ENCODE results near the gene ROBO2.

The ROBO2 gene

DNA sequence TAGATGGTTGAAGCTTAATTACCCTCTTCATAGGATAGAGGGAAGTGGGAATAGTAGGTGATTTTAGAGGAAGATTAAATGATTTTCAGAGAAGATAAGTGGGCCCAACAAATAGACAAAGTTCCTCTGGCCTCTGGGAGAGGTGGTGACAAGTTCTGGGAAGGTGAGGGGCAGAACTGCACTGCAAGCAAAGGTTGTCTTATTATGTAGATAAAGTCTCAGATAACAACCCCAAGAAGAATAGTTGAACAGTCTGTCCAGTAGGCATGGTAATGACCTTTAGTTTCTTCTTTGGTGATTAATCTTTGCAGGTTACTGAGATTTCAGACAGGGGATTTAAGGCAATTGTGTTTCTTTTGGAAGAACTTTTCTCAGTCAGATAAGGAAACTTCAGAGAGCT is 439.1 kb downstream of the ROBO2 start:
- DNase-seq (ENCODE audit: low read depth, low spot score) = no peak

- no peak for DNase-seq (ENCODE audit: low read depth, low spot score)
These were observed 449.3 kb downstream of the ROBO2 start for GRCh38 chr3:77489216-77489615.

GRCh38 chr3:77491961-77492360 is 452.1 kb downstream of the ROBO2 start:
- no peak for DNase-seq (ENCODE audit: low read depth, low spot score)

DNA sequence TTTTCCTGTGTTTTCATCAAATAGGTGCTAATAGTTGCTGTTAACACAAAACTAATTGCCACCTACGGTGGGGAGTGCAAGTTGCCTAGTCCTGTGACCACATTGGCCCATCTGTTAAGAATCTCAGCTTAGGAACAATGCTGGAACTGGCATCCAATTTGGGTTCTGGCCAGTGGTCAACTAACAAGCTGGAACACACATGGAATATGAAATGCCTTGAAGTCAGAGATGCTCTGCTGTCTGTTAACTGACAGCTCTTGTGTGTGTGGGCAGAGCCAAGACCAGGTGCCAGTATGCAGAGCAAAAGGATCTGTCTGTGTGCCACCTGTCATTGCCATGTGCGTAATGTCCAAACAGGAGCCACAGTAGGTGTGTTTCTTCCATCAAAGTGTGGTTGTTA is 460.8 kb downstream of the ROBO2 start:
- DNase-seq (ENCODE audit: low read depth, low spot score) = no peak

DNA sequence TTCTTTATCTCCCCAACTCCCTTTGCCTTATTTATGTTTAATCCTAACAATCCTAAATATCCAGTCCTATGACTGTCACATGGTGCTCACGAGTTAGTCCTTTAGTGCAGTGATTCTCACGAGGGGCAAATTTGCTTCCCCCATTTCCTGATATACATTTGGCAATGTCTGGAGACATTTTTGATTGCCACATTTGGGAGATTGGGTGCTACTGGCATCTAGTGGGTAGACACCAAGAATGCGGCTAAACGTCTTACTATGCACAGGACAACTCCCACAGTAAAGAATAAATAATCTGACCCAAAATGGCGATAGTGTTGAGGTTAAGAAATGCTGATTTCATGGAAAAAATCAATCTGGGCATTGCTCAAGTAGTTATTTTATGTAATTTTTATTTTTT is 466.5 kb downstream of the ROBO2 start:
- no peak for DNase-seq (ENCODE audit: low read depth, low spot score)

GRCh38 chr3:77513542-77513941 is 473.6 kb downstream of the ROBO2 start:
- DNase-seq (ENCODE audit: low read depth, low spot score) = no peak

GRCh38 chr3:77514766-77515165 is 474.9 kb downstream of the ROBO2 start:
- DNase-seq (ENCODE audit: low read depth, low spot score) = no peak

- DNase-seq (ENCODE audit: low read depth, low spot score) = no peak
These were observed 484.6 kb downstream of the ROBO2 start for GRCh38 chr3:77524463-77524862.

GRCh38 chr3:77524946-77525682 is 485.2 kb downstream of the ROBO2 start:
- no peak for DNase-seq (ENCODE audit: low read depth, low spot score)

DNA sequence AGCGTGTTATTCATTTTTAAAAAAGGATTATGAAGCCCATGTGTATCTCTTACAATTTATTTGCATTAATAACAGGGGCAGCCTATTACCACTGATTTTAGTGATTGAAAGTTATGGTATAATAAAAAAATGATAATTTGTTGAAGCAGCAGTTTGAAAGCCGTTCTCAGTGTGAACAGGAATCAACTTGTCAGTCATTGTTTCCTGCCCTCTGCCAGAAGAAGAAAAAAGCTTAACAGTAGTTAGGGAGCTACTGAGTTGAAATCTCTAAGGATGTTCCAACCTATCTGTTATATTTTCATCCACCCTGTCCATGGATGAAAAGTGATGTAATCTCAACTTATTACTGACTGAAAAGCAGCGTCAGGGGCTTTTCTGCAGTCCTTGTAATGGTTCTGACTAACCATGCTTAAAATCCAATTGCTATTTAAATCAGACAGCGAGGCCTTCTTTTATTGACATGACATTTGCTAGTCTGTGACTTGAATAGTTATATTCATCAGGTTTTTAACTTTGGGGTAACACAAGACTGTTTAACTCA is 486.7 kb downstream of the ROBO2 start:
- DNase-seq (ENCODE audit: low read depth, low spot score) = no peak

- no peak for DNase-seq (ENCODE audit: low read depth, low spot score)
These were observed 489.6 kb downstream of the ROBO2 start for GRCh38 chr3:77529522-77529921.

- no peak for DNase-seq (ENCODE audit: low read depth, low spot score)
These were observed 491.0 kb downstream of the ROBO2 start for GRCh38 chr3:77530870-77531269.

- DNase-seq (ENCODE audit: low read depth, low spot score) = no peak
These were observed 495.2 kb downstream of the ROBO2 start for GRCh38 chr3:77535116-77535515.

GRCh38 chr3:77536038-77536775 is 496.3 kb downstream of the ROBO2 start:
- DNase-seq (ENCODE audit: low read depth, low spot score) = no peak

GRCh38 chr3:77539014-77539413 is 499.1 kb downstream of the ROBO2 start:
- DNase-seq (ENCODE audit: low read depth, low spot score) = no peak

DNA sequence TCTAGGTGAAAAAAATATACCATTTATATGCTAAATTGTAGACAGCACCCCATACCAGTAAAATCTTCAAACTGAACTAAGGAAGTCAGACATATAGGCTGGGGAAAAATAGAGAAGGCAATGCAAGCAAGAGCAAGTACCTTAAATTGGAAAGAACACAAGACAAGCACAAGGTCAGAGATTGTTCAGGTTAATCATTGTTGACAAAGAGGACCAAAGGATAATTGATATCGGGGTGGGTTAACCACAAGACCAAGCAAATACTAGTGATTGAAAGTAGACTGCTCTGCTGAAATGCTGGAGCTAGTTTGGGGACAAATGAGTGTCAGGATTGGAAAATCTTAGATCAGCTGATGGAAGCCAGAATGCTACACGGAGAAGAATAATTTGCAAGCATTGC is 499.8 kb downstream of the ROBO2 start:
- no peak for DNase-seq (ENCODE audit: low read depth, low spot score)

GRCh38 chr3:77541203-77541922 is 501.5 kb downstream of the ROBO2 start:
- DNase-seq (ENCODE audit: low read depth, low spot score) = no peak

GRCh38 chr3:77546246-77546645 is 506.3 kb downstream of the ROBO2 start:
- DNase-seq (ENCODE audit: low read depth, low spot score) = no peak

- DNase-seq (ENCODE audit: low read depth, low spot score) = no peak
These were observed 509.1 kb downstream of the ROBO2 start for GRCh38 chr3:77549034-77549433.

DNA sequence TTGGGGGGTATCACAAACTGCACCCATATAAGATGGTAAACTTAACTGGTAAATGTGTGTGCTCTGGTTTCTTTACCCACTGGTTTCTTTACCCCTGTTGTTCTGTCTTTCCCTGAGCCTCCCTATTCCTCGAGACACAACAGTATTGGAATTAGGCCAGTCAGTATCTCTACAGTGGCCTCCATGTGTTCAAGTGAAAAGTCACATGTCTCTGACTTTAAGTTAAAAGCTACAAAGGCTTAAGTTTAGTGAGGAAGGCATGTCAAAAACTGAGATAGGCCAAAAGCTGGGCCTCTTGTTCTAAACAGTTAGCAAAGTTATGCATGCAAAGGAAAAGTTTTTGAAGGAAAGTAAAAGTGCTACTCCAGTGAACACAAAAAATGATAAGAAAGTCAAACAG is 513.3 kb downstream of the ROBO2 start:
- DNase-seq (ENCODE audit: low read depth, low spot score) = no peak

DNA sequence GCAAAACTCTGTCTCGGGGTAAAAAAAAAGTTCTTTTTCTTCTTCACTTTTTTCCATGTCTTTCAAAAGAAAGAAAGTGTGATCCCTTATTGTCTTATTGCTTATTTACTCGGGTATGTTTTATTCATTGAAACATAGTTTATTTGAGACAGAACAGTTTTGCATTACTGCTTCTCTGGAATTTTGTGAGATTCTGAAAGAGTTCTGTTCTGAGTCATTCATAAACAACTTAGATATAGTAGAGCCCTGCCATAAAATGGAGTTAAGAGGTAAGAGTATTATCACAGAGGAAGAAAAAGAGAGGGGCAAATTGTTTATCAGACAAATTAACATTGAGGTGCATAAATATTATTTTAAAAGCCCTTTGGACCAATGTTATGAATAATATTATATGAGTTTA is 522.2 kb downstream of the ROBO2 start:
- no peak for DNase-seq (ENCODE audit: low read depth, low spot score)

DNA sequence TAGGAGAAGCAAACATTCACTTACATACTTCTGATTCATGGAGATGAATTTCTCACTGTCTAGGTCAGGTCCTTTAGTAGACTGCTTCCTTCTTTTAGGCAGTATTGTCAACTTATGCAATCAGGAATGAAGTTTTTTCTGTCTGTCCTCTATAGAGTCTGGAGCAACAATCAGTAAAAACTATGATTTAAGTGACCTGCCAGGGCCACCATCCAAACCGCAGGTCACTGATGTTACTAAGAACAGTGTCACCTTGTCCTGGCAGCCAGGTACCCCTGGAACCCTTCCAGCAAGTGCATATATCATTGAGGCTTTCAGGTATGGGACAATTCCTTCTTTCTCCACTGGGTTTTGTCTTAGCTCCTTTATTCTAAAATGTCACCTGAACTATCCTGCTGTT is 523.1 kb downstream of the ROBO2 start:
- no peak for DNase-seq (ENCODE audit: low read depth, low spot score)

Data from activated naive CD8-positive, alpha-beta T cell treated with anti-CD3 and anti-CD28 coated beads, Interleukin-2, amount 50 U/mL, for 16 hours (primary cell).